ENCODE data around the gene SOWAHC. TPM values are rescaled to one million over a fixed set of nuclear protein-coding genes. Genes with fewer than 3 reads are reported as not detected.

The SOWAHC gene
- total RNA-seq, 1 donor from 2014 or later, result 14.9 TPM

DNA sequence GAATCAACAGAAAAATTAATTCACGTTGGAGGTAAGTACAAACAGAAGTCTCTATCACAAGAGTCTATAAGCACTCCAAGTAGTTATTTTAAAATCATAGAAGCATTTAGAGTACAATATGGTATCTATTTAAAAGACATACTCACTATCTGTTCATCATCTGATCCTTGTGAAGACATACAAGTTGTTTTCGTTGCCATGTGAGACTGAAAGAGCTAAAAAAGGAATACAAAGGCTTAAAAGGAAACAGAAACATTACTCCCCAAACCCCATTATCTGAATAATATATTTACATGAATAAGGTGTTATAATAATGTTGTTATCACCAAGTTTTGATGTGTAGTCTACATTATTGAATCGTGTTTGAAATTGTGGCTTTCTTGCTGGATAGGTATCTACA, 21.3 kb upstream of the SOWAHC start:
- Histone ChIP-seq H3K4me3 (ENCODE audit: low read depth, low read length) (no peak overlapping the region), H3K27me3 (ENCODE audit: control insufficient read depth, insufficient read depth, low read length) (no peaks in the 10 kb centered on the region), H3K36me3 (ENCODE audit: control insufficient read depth, insufficient read depth, low read length) (no peaks in the 10 kb centered on the region)
- DNase-seq (ENCODE audit: low read depth), result no peak
- TF ChIP-seq, protein P1, sequence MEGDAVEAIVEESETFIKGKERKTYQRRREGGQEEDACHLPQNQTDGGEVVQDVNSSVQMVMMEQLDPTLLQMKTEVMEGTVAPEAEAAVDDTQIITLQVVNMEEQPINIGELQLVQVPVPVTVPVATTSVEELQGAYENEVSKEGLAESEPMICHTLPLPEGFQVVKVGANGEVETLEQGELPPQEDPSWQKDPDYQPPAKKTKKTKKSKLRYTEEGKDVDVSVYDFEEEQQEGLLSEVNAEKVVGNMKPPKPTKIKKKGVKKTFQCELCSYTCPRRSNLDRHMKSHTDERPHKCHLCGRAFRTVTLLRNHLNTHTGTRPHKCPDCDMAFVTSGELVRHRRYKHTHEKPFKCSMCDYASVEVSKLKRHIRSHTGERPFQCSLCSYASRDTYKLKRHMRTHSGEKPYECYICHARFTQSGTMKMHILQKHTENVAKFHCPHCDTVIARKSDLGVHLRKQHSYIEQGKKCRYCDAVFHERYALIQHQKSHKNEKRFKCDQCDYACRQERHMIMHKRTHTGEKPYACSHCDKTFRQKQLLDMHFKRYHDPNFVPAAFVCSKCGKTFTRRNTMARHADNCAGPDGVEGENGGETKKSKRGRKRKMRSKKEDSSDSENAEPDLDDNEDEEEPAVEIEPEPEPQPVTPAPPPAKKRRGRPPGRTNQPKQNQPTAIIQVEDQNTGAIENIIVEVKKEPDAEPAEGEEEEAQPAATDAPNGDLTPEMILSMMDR (IDR thresholded peaks at IDR 0.05; ENCODE audit: insufficient read depth, low read length, poor library complexity, severe bottlenecking), result no peak

DNA sequence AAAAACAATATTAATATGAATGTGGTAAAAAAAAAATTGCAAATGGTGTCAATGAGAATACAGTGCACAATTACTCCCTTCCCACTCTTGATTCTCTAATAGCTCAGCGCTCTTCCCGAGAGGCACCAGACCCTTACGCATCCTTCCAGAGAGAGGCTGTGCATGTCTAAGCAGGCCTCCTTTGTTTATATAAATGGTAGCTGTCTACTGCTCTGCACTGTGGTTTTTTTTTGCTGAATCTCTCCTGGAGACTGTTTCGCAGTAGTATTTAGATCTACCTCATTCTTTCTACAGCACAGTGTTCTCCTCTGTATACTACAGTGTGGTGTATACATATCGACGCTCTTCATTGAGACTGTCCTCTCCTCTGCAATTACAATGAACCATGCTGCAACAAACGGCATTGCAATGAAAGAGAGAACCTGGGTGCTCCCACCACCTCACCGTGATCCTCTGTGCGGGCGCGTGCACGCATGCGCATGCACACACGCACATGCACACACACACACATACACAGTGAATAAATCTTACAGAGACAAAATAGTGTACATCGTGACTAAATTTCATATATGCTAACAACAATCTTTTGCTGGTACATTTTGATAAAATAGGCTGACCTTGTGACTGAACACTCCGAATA, 19.8 kb upstream of the SOWAHC start:
- H3K36me3 ChIP-seq (ENCODE audit: control insufficient read depth, insufficient read depth, low read length), result no peaks in the 10 kb centered on the region
- TF ChIP-seq, protein P1 (IDR thresholded peaks at IDR 0.05; ENCODE audit: insufficient read depth, low read length, poor library complexity, severe bottlenecking), result no peak
- H3K4me3 ChIP-seq (ENCODE audit: low read depth, low read length), result no peak overlapping the region
- DNase-seq (ENCODE audit: low read depth), result no peak
- no peaks in the 10 kb centered on the region for H3K27me3 ChIP-seq (ENCODE audit: control insufficient read depth, insufficient read depth, low read length)

DNA sequence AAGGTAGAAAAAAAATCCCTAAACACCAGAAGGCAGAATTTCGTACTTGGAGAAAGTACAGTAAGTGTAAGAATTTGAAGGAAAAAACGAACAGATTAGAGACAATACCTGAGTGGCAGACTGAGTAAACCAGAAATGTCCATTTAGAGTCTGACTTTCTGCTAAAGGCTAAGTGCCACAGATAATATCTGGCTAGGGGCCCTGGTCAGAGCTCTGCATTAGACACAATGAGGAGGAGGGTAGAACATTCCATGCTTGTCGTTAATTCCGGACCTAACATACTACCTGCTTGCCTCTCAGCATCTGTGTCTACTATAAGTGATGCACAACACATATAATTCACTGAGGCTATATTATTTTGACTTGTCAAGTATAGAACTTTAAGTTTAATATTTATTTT, 18.5 kb upstream of the SOWAHC start:
- TF ChIP-seq, protein P1 (IDR thresholded peaks at IDR 0.05; ENCODE audit: insufficient read depth, low read length, poor library complexity, severe bottlenecking), result no peak
- H3K4me3 ChIP-seq (ENCODE audit: low read depth, low read length), result no peak overlapping the region
- H3K36me3 ChIP-seq (ENCODE audit: control insufficient read depth, insufficient read depth, low read length), result no peaks in the 10 kb centered on the region
- no peak for DNase-seq (ENCODE audit: low read depth)
- no peaks in the 10 kb centered on the region for H3K27me3 ChIP-seq (ENCODE audit: control insufficient read depth, insufficient read depth, low read length)

DNA sequence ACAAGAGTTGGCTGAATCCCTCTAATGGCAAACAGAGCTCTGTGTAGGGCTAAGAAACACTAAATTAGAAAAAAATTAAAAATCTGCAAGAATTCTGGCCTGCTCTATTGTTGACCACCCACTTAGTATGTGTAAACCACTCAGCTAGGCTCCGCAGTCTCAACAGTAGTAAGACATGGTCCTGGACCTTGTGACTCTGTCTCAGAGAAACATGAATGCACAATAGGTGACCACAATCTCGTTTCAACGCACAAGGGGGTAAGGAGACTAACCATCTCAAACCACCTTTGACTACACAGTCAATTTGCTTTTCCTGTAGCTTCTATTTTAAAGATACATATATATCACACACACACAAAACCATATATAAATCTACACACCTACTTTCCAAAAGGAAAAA, 16.9 kb upstream of the SOWAHC start:
- Histone ChIP-seq H3K27me3 (ENCODE audit: control insufficient read depth, insufficient read depth, low read length) (no peaks in the 10 kb centered on the region), H3K36me3 (ENCODE audit: control insufficient read depth, insufficient read depth, low read length) (no peaks in the 10 kb centered on the region), H3K4me3 (ENCODE audit: low read depth, low read length) (no peak overlapping the region)
- TF ChIP-seq, protein P1 (IDR thresholded peaks at IDR 0.05; ENCODE audit: insufficient read depth, low read length, poor library complexity, severe bottlenecking), result no peak
- no peak for DNase-seq (ENCODE audit: low read depth)

DNA sequence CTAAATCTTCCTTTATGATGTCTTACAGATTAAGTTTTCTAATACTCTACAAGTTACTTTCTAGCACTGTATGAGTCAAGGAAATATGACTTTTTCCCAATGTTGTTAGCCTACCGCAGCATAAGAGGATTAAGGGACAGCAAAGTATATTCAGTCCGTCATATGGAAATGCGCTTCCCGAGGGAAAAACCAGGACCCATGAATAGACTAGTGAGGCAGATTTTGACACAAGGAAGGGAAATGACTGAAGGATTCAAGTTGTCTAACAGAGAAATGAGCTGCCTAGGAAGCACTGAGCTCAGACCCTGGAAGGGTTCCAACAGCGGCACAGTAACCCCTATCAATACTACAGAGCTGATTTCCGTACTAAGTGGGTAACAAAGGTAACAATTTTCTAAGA, 12.4 kb upstream of the SOWAHC start:
- TF ChIP-seq, protein P1 (IDR thresholded peaks at IDR 0.05; ENCODE audit: insufficient read depth, low read length, poor library complexity, severe bottlenecking), result no peak
- H3K27me3 ChIP-seq (ENCODE audit: control insufficient read depth, insufficient read depth, low read length), result no peaks in the 10 kb centered on the region
- DNase-seq (ENCODE audit: low read depth), result no peak
- H3K4me3 ChIP-seq (ENCODE audit: low read depth, low read length), result no peak overlapping the region
- H3K36me3 ChIP-seq (ENCODE audit: control insufficient read depth, insufficient read depth, low read length), result no peaks in the 10 kb centered on the region

DNA sequence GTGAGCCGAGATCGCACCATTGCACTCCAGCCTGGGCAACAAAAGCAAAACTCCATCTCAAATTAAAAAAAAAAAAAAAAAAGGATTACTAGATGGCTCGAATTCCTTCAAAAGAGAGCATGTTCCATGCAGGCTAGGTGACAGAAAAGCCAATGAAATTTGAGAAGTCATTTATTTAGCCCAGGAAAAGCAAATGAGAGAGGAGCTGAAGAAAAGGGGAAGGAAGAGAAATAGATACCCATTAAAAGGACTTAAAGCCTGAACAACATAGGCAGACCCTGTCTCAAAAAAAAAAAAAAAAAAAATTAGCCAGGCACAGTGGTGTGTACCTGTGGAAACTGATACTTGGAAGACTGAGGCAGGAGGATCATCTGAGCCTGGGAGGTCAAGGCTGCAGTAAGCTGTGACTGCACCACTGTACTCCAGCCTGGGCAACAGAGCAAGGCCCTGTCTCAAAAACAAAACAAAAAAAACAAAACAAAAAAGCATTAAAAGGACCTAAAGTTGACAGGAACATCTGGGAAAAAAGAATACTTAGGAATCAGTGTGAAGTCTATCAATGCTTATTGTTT, 11.5 kb upstream of the SOWAHC start:
- H3K4me3 ChIP-seq (ENCODE audit: low read depth, low read length), result no peak overlapping the region
- TF ChIP-seq, protein P1 (IDR thresholded peaks at IDR 0.05; ENCODE audit: insufficient read depth, low read length, poor library complexity, severe bottlenecking), result no peak
- no peaks in the 10 kb centered on the region for H3K36me3 ChIP-seq (ENCODE audit: control insufficient read depth, insufficient read depth, low read length)
- DNase-seq (ENCODE audit: low read depth), result no peak
- H3K27me3 ChIP-seq (ENCODE audit: control insufficient read depth, insufficient read depth, low read length), result no peaks in the 10 kb centered on the region

Data from kidney epithelial cell (primary cell).